Measurements from ENCODE around the gene ZFP57. TPM values are rescaled to one million over a fixed set of nuclear protein-coding genes. Genes with fewer than 3 reads are reported as not detected.

ZFP57 gene

Small RNA genes lying within 50 kb of the gene (small RNA-seq; reads per million reads assigned to genes)
- not detected for gene SUMO2P1 (ENCODE audit: insufficient read depth)
